Fibroblast of skin of back (primary cell): ENCODE results near the gene DNAH10.

Experiments
- DNase-seq: peaks from one replicate; pipeline ENCODE4 v3.0.0-alpha.2; 2013

DNAH10 gene

DNA sequence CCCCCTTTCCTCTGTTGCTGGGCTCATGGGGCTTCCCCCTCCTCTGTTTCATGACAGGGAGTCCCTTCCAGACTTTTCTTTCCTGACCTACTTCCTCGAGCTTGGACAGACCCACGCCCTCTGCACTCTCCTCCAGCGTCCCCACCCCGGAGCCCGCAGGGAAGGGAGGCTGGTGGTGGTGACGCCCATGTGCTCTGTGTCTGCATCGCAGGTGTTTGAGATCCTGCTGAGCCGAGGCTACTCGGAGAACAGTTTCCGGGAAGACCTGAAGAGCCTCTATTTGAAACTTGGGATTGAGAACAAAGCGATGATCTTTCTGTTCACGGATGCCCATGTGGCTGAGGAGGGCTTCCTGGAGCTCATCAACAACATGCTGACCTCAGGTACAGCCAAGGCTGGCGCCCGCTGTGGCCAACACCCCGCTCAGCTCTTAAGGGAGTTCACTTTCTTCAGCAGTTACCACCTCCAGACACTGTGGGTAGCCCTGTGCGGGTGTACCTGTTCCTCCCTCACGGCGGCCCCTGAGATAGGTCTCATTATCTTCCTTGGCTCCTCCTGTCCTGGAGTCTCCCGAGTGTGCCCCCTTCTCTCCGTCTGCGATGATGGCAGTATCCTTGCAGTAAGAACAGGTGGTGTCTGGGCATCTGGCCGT lies 125.0 kb downstream of the DNAH10 start:
- no peak for DNase-seq

DNA sequence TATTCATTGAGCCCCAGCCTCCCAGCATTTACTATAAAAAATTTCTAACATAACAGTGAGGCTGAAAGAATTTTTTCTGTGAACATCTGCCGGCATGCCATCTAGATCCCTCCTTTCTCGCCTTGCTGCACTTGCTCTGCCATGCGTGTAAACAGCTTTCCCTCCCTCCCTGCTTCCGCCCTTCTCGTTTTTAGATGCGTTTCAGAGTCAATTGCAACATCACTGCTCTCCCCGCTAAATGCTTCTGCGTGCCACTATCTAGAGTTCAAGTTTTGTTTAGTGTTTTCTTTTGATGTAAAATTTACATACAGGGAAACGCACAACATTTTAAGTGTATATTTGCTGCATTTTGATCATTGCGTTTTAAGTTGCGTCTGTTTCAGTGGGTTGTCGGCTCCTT lies 126.9 kb downstream of the DNAH10 start:
- DNase-seq = no peak

DNA sequence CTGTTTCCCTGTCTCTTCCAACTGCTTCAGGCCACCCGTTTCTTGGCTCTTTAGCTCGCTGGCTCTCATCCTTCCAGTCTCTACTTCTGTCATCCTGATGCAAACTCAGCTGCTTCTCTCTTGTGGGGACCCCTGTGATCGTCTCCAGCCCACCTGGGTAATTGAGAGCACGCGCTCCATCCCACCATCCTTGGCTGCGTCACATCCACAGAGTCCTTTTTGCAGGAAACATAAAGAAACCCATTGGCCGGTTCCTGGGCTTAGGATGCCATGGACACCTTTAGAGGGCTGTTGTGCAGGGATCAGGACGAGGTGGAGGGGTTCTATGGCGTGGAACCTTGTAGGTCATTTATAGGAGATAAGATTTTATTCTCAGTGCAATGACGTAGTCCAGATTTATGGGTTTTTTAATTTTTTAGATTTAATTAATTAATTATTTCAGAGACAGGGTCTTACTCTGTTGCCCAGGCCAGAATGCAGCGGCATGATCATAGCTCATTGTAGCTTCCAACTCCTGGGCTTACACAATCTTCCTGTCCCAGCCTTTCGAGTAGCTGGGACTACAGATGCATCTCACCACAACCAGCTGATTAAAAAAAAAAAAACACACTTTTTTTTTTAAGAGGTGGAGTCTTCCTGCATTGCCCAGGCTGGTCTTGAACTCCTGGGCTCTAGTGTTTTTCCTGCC lies 127.9 kb downstream of the DNAH10 start:
- no peak for DNase-seq

DNA sequence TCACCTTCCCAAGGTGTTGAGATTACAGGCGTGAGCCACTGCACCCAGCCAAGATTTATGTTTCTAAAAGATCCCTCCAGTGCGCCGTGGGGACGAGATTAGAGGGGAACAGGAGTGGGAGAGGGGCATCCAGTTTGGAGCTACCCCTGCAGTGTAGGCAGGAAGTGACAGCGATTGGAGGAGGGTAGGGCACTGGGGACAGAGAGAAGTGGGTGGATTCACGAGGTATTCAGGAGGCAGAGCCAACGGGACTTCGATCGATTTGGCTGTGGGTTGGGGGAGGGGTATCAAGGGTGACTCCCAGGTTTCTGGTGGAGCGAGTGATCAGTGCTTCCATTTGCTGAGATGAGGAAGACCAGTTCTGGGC lies 128.4 kb downstream of the DNAH10 start:
- no peak for DNase-seq

DNA sequence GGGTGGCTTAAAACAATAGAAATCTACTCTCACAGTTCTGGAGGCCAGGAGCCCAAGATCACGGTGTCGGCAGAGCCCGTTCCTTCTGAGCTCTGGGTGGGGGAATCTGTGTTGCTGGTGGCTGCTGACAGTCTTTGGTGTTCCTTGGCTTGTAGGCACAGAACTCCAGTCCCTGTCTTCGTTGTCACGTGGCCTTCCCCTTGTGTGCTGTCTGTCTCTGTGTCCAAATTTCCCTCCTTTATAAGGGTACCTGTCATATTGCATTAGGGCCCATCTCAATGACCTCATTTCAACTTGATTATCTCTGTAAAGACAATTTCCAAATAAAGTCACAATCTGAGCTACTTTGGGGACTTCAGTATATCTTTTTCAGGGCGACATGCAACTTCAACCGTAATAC lies 128.9 kb downstream of the DNAH10 start:
- DNase-seq = no peak

DNA sequence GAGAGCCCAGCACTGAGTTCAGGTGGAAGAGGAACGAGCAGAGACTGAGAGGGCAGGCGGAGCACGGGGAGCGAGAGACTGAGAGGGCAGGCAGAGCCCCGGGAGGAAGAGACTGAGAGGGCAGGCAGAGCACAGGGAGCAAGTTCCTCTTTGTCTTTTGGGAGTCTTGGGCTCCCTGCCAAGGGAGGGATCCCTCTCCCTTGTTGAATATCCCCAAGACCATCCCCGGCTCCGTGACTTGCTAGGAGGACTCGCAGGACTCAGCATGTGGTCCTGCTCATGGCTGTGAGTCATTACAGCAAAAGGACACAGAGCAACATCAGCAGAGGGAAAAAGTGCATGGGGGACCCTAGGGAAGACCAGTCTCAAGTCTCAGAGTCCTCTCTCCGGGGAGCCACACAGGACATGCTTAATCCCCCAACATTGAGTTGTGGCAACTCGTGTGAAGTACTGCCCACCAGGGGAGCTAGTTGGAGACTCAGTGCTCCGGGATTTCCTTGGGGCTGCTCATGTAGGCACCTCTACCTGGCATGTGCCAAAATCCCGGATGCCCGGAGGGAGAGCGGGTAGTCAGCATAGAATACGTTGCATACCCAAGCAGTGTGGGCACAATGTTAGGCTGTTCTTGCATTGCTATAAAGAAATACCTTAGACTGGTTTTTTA lies 129.5 kb downstream of the DNAH10 start:
- peak; percentile 84 for DNase-seq

DNA sequence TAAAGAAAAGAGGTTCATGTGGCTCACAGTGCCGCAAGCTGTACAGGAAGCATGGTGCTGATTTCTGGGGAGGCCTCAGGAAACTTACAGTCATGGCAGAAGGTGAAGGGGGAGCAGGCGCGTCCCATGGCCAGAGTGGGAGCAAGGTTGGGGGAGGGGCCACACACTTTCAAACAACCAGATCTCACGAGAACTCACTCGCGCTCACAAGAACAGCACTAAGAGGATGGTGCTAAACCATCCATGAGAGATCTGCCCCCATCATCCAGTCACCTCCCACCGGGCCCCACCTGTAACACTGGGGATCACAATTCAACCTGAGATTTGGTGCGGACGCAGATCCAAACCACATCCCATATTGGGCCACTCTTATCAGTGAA lies 130.1 kb downstream of the DNAH10 start:
- no peak for DNase-seq

DNA sequence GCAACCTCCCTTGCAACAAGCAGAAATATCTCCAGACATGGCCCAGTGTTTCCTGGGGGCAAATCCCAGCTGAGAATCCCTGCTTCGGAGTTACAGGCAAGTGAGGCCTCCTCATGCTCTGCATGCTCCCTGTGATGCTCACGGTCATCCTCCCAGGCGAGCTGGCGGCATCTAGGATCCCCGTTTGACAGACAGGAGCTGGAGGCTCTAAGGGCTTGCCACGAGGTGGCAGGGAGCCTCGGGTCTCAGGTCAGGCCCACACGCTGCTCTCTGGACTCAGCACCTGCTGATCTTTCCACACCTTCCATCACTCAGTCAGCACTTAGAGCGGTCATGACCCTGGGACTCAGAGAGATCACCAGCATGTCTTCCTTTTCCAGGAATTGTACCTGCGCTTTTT lies 130.8 kb downstream of the DNAH10 start:
- DNase-seq = no peak

DNA sequence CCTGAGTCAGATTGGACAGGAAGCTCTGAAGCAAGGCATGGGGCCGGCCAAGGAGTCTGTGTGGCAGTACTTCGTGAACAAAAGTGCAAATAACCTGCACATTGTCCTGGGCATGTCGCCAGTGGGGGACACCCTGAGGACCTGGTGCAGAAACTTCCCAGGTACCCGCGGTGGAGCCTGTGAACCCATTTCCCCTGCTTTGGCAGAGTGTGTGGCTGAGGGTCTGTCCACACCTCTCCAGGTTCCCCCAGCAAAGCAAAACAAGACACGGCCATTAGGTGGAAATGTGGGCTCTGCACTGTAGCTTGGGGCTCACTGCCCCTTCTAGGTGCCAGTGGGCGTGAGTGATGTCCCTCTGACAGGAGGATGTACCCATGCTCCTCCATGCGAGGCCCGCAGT lies 131.2 kb downstream of the DNAH10 start:
- DNase-seq = no peak

DNA sequence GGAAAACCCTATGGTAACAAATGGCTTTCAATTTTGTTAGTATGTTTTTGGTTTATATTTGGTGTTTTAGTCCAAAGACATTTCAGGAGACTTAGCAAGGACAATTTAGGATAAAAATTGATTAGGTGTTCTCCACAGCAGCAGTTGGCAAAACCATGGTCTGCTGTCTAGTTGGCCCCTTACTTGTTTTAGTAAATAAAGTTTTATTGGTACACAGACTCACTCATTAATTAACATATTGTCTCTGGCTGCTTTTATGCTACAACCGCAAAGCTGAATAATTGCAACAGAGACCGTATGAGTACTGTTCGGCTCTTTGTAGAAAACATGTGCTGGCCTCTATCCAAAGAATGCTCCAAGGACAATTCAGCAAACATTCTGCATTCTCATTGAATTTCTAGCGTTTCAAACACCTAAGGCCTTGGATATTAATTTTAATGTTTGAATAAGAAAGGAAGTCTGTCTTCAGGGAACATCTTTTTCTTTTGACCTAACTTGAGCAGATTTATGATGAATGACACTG lies 132.8 kb downstream of the DNAH10 start:
- DNase-seq = no peak

DNA sequence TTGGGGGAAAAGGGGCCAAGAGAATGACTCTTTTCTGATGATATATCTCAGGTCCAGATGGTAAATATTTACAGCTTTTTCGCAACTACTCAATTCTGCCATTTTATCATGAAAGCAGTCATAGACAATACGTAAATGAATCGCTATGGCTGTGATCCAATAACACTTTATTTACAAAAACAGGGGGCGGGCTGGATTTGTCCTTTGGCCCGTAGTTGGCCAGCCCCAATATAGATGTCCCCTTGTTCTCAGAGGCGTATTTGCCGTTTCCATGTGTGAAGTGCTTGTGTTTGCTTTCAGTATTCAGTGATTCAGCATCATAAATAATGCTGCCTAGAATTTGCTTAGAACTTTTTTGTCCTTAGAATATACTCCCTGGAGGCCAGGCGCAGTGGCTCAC lies 133.3 kb downstream of the DNAH10 start:
- no peak for DNase-seq

DNA sequence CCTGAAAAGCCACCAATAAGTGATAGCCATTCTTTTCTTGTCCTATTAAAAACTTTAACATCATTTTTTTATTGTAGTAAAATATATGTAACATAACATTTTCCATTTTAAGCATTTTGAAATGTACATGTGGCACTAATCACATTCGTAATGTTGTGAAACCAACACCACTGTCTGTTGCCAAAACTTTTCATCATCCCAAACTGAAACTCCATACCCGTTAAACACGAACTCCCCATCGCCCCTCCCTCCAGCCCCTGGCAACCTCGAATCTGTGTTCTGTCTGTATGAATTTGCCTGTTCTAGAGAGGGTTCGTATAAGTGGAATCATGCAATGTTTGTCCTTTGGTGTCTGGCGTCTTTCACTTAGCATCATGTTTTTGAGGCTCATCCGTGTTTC lies 134.7 kb downstream of the DNAH10 start:
- peak; percentile 55 for DNase-seq

DNA sequence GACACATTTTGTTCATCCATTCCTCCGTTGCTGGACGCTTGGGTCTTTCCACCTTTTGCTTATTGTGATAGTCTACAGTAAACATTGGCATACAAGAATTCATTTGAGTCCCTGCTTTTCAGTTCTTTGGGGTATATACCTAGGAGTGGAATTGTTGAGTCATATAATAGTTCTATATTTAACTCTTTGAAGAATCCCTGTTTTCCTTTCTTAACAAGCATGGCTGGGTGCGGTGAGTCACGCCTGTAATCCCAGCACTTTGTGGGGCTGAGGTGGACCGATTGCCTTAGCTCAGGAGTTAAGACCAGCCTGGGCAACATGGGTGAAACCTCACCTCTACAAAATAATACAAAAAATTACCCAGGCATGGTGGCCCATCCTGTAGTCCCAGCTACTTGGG lies 135.1 kb downstream of the DNAH10 start:
- DNase-seq = peak; percentile 86

DNA sequence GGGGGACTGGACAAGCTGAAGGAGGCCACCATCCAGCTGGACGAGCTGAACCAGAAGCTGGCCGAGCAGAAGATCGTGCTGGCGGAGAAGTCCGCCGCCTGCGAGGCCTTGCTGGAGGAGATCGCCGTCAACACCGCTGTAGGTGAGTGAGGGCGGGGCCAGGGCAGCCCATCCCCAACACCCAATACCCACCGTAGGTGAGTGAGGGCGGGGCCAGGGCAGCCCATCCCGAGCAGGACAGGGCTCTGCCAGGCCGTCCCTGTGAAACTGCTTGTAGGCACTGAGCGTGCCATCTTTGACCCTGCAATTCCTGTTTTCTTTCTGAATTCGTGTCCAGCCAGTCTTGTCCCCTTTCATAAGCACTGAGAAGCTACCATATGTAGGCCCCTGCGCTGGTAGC lies 136.6 kb downstream of the DNAH10 start:
- DNase-seq = no peak

DNA sequence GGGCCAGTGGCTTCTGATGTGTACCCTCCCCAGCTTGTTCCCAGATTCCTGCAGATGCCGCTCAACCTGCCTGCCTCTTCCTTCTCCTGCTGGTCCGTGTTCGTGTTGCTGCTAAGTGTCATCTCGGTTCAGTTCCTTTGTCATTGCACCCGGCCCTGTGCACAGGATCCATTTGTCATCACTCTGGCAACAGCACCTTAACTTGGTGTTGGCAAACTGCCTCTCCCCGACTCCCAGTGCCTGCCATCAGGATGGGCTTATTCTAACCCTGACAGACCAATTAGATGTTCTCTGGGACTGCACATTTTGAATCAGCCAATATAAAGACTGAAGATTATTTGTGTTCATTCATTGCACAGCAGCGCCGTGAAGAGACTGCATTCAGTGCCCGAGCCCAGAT lies 137.3 kb downstream of the DNAH10 start:
- DNase-seq = no peak

DNA sequence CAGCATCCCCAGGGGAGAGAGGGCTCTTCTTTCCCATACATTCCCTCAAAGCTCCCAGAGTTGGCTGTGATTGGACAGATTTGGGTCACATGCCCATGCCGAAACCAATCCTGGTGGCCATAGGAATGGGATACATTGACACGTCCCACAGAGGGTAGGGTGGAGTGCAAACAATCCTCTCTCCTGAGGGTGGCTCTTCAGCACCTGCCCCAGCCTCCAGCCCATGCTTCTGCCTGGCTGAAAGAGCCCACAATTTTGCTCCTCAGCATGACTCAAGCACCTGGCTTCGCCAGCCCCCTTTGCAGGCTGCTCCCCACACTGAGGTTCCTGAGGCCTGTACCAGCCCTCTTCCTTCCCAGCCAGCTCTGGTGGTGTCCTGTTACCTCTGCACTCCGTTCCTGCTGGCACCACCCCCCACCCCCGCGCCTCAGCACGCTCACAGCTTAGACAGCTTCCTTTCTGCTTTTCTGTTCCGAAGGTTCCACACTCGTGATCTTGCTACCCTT lies 138.8 kb downstream of the DNAH10 start:
- DNase-seq = peak; percentile 53

DNA sequence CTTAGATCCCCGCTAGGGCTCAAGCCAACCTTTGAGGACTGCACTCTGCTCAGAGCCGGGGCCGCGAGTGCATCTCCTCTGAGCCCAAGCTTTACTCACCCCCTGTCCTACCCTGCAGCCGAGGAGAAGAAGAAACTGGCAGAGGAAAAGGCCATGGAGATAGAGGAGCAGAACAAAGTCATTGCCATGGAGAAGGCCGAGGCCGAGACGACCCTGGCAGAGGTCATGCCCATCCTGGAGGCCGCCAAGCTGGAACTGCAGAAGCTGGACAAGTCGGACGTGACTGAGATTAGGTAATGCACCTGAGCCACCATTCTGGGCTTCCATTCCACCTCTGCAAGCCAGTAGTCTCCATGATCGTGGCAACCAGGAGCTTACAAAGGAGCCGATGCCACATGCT lies 140.7 kb downstream of the DNAH10 start:
- DNase-seq = no peak

DNA sequence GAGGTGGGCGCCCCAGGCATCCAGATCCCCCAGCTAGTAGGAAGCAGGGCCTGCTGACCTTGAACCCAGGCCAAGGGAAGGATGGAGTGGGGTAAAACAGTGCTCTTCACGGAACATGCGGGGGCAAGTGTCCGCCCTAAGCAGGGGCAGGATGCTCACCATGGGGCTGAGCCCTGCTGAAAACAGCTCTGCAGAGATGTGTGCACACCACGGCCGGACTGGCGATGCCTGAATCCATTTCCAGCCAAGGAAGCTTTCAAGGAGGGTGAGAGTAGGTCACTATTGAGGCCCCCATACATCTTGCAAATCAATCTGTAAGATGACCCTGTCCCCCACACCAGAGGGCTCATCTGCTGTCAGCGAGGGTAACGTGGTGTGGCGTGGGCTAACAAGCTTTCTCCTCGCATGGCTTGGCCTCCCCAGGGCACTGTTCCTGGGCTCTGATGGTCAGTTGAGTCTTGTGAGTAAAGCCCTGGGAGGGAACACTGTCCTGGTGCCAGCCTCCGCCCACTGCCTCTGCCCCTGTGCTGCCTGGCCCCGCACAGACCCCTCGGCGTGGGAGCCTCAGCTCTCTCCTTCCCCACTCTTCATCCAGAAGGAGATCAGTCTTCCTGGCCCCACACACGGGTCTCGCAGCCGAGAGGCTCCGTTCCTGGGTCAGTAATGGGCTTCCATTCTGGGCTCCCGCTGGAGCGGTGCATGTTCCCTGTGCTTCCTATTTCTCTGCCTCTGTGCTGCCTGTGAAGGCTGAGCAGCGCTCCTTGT lies 141.4 kb downstream of the DNAH10 start:
- DNase-seq = no peak

DNA sequence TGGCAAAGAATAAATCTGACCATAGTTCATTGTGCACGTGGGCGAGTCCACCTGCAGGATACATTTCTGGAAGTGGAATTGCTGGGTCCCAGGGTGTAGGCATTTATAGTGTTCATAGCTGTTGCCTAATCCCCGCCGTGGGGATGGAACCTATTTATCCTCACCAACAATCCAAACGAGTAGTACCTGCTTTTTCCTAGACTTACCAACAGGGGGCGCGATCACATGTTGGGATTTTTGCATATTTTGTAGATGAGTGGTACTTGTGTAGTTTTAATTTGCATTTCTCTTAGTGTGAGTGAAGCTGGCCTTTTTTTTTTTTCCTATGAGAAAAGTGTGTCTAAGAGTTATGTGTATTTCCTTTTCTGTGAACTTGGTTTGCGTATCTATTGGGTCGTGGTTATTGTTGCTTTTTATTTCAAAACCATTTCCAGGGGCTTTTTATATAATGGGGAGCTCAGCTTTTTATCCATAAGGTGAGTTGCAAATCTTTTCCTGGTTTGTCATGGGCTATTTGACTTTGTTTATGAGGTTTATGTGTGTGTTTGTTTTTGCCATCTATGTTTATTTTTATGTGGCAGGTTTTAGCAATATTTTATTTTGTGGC lies 143.3 kb downstream of the DNAH10 start:
- DNase-seq = peak; percentile 84

DNA sequence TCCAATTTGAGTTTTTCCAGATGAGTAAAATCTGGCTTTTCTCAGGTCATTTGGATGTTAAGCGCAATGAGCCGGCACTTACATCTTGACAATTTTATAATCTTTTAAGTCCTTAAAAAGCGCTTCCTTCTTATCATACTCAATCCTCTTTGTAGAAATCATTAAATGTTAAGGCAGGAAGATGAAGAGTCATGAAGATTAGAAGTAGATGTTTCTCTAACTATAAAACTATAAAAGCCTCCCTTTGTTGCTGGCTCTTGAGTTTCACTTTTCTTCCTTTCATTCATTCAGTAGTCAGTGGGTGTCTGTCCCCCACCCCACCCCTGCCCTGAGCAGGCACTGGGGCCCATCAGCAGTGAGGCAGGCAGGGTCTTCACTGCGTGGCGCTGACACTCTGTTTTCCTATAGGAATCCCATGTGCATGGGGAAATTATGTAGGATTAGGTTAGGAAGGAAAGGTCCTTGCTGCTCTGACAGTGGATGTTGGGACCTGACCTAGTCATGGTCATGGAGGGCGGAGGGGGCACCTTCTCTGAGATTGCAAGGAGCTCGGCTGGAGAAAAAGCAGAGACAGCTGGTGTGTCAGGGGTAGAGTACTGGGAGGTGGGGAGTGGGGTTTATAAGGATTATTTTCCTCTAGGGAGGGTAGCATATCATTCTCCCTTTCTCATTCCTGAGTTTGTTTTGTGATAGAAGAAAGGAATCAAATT lies 144.8 kb downstream of the DNAH10 start:
- no peak for DNase-seq

DNA sequence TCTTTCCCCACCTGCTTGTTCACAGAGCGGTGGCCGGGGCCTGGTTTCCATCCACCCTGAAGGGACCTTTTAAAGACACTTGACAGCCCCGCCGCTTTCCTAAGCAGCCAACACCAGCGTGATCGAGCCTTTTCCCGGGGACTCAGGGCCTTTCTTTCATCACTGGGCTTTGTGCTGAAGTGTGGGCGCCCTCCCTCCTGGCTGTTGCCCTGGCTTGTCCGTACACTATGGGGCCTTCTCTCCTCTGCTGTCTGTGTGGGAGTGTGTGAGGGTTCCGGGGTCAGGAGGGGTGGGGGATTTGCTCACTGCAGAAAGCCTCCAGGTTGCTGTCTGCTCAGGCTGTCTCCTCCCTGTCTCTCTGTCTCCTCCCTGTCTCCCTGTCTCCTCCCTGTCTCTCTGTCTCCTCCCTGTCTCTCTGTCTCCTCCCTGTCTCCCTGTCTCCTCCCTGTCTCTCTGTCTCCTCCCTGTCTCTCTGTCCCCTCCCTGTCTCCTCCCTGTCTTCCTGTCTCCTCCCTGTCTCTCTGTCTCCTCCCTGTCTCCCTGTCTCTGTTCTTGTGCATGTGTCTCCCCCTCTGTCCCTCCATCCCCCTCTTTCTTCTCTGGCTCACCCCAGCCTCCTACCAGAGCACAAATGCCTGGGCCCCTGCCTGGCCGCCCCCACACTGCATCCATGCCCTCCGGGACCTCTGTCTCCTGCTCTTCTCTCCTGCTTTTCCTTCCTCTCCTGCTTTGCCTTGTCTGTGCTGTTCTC lies 145.8 kb downstream of the DNAH10 start:
- peak; percentile 45 for DNase-seq
